ENCODE data around the gene IQCE.

GRCh38 chr7:2594599-2594998 is 35.8 kb downstream of the IQCE start:
- TF ChIP-seq SUZ12 (IDR thresholded peaks at IDR 0.05; ENCODE audit: extremely low read depth, insufficient read depth, insufficient read length) (no peak), ZNF274 (IDR thresholded peaks at IDR 0.05; ENCODE audit: low read depth, low read length) (no peak), YY1 (IDR thresholded peaks at IDR 0.05; ENCODE audit: insufficient read depth, insufficient read length) (no peak)
